A673 (cell line): ENCODE data around the gene PPP2CA.

ENCODE experiments used
- EZH2 ChIP-seq: fragments of 200-600 bp; sonication (generic); IDR thresholded peaks from 2 replicates; pipeline ENCODE4 v1.6.1; 2017; ENCODE audit warnings: borderline replicate concordance, low read depth, mild to moderate bottlenecking, mixed read lengths, antibody characterized with exemption, low read length; ENCODE audit not compliant: poor library complexity, severe bottlenecking
- TF ChIP-seq, protein P1 (sequence below): fragments of 300-800, 200-600 bp; sonication (generic); conservative IDR thresholded peaks from 2 replicates; pipeline ENCODE4 v1.5.1; 2017; ENCODE audit warnings: low read depth, mild to moderate bottlenecking, antibody characterized with exemption, low read length, moderate library complexity, mixed read lengths

DNA sequence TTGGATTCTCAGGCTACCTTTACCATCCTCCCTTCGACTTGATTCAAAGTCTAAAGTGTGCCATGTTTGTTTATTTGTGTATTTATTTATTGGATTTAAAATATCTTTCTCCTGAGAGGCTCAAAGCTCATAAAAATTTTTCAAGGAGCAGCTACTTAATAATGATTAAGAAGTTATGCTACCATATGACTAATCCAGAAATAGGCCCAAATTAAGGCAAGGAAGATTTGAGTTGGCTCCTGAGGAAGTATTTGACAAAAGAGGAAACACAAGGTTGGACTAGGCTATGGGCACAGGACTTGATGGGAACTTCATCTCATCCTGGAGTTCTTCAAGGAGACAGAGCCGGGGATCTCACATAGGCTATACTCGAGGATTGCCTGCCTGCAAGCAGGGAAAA lies 22.4 kb upstream of the PPP2CA start:
- TF ChIP-seq, protein P1, sequence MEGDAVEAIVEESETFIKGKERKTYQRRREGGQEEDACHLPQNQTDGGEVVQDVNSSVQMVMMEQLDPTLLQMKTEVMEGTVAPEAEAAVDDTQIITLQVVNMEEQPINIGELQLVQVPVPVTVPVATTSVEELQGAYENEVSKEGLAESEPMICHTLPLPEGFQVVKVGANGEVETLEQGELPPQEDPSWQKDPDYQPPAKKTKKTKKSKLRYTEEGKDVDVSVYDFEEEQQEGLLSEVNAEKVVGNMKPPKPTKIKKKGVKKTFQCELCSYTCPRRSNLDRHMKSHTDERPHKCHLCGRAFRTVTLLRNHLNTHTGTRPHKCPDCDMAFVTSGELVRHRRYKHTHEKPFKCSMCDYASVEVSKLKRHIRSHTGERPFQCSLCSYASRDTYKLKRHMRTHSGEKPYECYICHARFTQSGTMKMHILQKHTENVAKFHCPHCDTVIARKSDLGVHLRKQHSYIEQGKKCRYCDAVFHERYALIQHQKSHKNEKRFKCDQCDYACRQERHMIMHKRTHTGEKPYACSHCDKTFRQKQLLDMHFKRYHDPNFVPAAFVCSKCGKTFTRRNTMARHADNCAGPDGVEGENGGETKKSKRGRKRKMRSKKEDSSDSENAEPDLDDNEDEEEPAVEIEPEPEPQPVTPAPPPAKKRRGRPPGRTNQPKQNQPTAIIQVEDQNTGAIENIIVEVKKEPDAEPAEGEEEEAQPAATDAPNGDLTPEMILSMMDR: no peak
- no peak for TF ChIP-seq EZH2
